SK-N-SH treated with all-trans-retinoic acid at 6 μM for 48 hours (cell line): ENCODE results near the gene OR6C76.

Experiments
- ATAC-seq: fragments of 200-7000 bp; cut with Tn5 transposase; 3 replicates; pipeline ENCODE4 v1.9.1; 2020; ENCODE audit warnings: mild to moderate bottlenecking, moderate library complexity
- ARNTL ChIP-seq: fragments of 450-650 bp; formaldehyde crosslinking; IDR thresholded peaks from 2 replicates; pipeline ENCODE4 v1.5.0; 2020; ENCODE audit warnings: low read depth, mild to moderate bottlenecking, moderate library complexity, borderline replicate concordance
- CSDC2 ChIP-seq: fragments of 250-450 bp; sonication (Bioruptor Pico); IDR thresholded peaks from 2 replicates; pipeline ENCODE4 v1.5.0; 2020; ENCODE audit warnings: mild to moderate bottlenecking, moderate library complexity
- CSRNP3 ChIP-seq: fragments of 250-450 bp; sonication (Bioruptor Pico); IDR thresholded peaks from 2 replicates; pipeline ENCODE4 v1.5.1; 2021; ENCODE audit warnings: mild to moderate bottlenecking, moderate library complexity
- ESRRG ChIP-seq: fragments of 250-450 bp; sonication (Bioruptor Pico); IDR thresholded peaks from 2 replicates; pipeline ENCODE4 v1.6.1; 2021; ENCODE audit warnings: mild to moderate bottlenecking
- ISL1 ChIP-seq: fragments of 250-450 bp; sonication (Bioruptor Pico); IDR thresholded peaks from 2 replicates; pipeline ENCODE4 v2.1.2; 2022; ENCODE audit warnings: mild to moderate bottlenecking, moderate library complexity
- OSR1 ChIP-seq: fragments of 250-450 bp; sonication (Bioruptor Pico); IDR thresholded peaks from 2 replicates; pipeline ENCODE4 v1.8.0; 2022; ENCODE audit warnings: moderate library complexity, mild to moderate bottlenecking, inconsistent platforms
- PATZ1 ChIP-seq: fragments of 250-450 bp; sonication (Bioruptor Pico); IDR thresholded peaks from 2 replicates; pipeline ENCODE4 v1.8.0; 2020; ENCODE audit warnings: mild to moderate bottlenecking, moderate library complexity, borderline replicate concordance
- PPARA ChIP-seq: fragments of 250-450 bp; sonication (Bioruptor Pico); IDR thresholded peaks from 2 replicates; pipeline ENCODE4 v1.5.0; 2020; ENCODE audit warnings: mild to moderate bottlenecking, borderline replicate concordance
- RARB ChIP-seq: fragments of 250-450 bp; sonication (Bioruptor Pico); IDR thresholded peaks from 2 replicates; pipeline ENCODE4 v1.8.0; 2021; ENCODE audit warnings: mild to moderate bottlenecking, moderate library complexity
- TCF4 ChIP-seq: fragments of 250-450 bp; sonication (Bioruptor Pico); IDR thresholded peaks from 2 replicates; pipeline ENCODE4 v1.8.0; 2021; ENCODE audit warnings: mild to moderate bottlenecking, moderate library complexity, borderline replicate concordance
- TOX ChIP-seq: fragments of 250-450 bp; sonication (Bioruptor Pico); IDR thresholded peaks from 2 replicates; pipeline ENCODE4 v1.8.0; 2021; ENCODE audit warnings: mild to moderate bottlenecking, moderate library complexity, borderline replicate concordance
- TSHZ2 ChIP-seq: fragments of 250-450 bp; sonication (Bioruptor Pico); IDR thresholded peaks from 2 replicates; pipeline ENCODE4 v1.5.0; 2020; ENCODE audit warnings: mild to moderate bottlenecking, moderate library complexity
- ZC3H10 ChIP-seq: fragments of 250-450 bp; sonication (Bioruptor Pico); IDR thresholded peaks from 2 replicates; pipeline ENCODE4 v1.5.1; 2021; ENCODE audit warnings: mild to moderate bottlenecking, moderate library complexity
- ZNF565 ChIP-seq: fragments of 450-650 bp; formaldehyde crosslinking; conservative IDR thresholded peaks from 2 replicates; pipeline ENCODE4 v1.5.0; 2020; ENCODE audit warnings: low read depth, mild to moderate bottlenecking, moderate library complexity
- ZNF70 ChIP-seq: fragments of 450-650 bp; formaldehyde crosslinking; IDR thresholded peaks from 2 replicates; pipeline ENCODE4 v1.5.0; 2020; ENCODE audit warnings: mild to moderate bottlenecking, moderate library complexity
- TF ChIP-seq, protein P1 (sequence below): fragments of 250-450 bp; sonication (Bioruptor Pico); IDR thresholded peaks from 2 replicates; pipeline ENCODE4 v1.8.0; 2021; ENCODE audit warnings: low read depth, mild to moderate bottlenecking, moderate library complexity, borderline replicate concordance

OR6C76 gene

DNA sequence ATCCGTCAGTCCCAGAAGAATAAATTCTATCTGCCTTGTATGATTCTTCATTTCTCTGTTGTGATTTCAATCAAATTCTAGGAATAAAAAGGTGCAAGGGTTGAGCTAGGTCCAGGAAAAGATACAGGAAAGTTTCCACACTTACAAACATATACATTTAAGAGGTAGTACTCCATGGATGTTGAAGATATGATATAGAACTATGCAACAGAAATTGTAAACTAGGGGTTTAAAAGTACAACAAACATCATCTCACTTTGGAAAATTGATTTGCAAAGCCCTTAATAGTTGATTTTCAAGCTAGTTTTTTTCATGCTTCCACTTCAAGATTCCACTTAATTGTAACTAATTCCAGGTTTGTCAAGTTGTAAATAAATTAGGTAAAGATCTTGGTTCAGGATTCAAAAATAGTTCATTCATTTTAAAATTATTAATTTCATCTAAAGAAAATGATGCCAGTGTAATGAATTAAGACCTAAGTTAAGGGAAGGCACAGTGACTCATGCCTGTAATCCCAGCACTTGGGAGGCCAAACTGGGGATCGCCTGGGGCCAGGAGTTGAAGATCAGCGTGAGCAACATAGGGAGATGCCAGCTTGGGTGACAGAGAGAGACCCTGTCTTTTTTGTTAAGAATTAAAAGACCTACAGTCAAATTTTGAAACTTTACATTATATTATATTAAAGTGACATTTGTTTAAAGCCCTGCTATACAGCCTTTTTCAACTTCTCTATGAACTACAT lies 44.2 kb downstream of the OR6C76 start, which contains the start of gene OR6C70:
OR6C70 (minus strand) TSS at position 51 of the 742 bp plus-strand sequence; CDS start at position 51, 0 bp downstream.
- no peak for ATAC-seq
- TF ChIP-seq PATZ1 (no peak), PPARA (CRISPR knock-in tag) (no peak), ARNTL (CRISPR knock-in tag) (no peak), ISL1 (CRISPR knock-in tag) (no peak), ZC3H10 (CRISPR knock-in tag) (no peak), CSDC2 (no peak), OSR1 (CRISPR knock-in tag) (no peak), TOX (CRISPR knock-in tag) (no peak), TSHZ2 (CRISPR knock-in tag) (no peak), TCF4 (no peak), ZNF70 (CRISPR knock-in tag) (no peak), RARB (CRISPR knock-in tag) (no peak), ZNF565 (CRISPR knock-in tag) (no peak)
- TF ChIP-seq, protein P1, sequence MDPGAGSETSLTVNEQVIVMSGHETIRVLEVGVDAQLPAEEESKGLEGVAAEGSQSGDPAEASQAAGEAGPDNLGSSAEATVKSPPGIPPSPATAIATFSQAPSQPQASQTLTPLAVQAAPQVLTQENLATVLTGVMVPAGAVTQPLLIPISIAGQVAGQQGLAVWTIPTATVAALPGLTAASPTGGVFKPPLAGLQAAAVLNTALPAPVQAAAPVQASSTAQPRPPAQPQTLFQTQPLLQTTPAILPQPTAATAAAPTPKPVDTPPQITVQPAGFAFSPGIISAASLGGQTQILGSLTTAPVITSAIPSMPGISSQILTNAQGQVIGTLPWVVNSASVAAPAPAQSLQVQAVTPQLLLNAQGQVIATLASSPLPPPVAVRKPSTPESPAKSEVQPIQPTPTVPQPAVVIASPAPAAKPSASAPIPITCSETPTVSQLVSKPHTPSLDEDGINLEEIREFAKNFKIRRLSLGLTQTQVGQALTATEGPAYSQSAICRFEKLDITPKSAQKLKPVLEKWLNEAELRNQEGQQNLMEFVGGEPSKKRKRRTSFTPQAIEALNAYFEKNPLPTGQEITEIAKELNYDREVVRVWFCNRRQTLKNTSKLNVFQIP (CRISPR knock-in tag): no peak
- TF ChIP-seq, all 23 proteins: peak for 0

DNA sequence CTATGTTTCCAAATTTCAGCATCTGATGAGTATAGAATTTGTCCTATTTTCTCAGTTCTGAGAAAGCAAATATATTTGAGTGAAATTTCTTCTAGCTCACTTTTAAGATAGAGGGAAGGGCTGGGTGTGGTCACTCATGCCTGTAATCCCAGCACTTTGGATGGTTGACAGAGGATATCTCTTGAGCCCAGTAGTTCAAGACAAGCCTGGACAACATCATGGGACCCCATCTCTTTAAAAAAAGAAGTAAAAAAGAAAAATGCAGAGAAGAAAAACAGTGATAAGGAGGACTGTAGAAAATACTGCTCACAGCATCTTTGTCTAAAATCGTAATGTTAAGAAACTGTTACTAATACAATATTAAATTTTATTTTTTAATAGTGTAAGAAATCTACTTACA lies 46.2 kb downstream of the OR6C76 start:
- TF ChIP-seq CSDC2 (no peak), CSRNP3 (CRISPR knock-in tag) (no peak), ESRRG (CRISPR knock-in tag) (no peak), ISL1 (CRISPR knock-in tag) (no peak), TOX (CRISPR knock-in tag) (no peak), ZNF70 (CRISPR knock-in tag) (no peak)
- ATAC-seq: no peak
